Skeletal muscle tissue (tissue), 4 donors: ENCODE results near the gene AGBL1. TPM values are rescaled to one million over a fixed set of nuclear protein-coding genes. Genes with fewer than 3 reads are reported as not detected.

ENCODE experiments used
- H3K27ac ChIP-seq: one replicate; pipeline ENCODE4 v1.7.0; 2013; ENCODE audit warnings: mild to moderate bottlenecking, low read depth, low read length, inconsistent platforms
- H3K27me3 ChIP-seq, 3 donors: one replicate each; pipeline ENCODE4 v1.7.0; 2013; ENCODE audit warnings: low read length in 3 of 3; ENCODE audit not compliant: control insufficient read depth in 3 of 3, insufficient read depth in 3 of 3
- H3K36me3 ChIP-seq, 3 donors: one replicate each; pipeline ENCODE4 v1.7.0; 2013; ENCODE audit warnings: low read length in 3 of 3; ENCODE audit not compliant: control insufficient read depth in 3 of 3, insufficient read depth in 3 of 3
- H3K4me1 ChIP-seq, 3 donors: one replicate each; pipeline ENCODE4 v1.7.0; 2013; ENCODE audit warnings: low read length in 3 of 3, mild to moderate bottlenecking in 3 of 3; ENCODE audit not compliant: control insufficient read depth in 3 of 3, insufficient read depth in 3 of 3
- H3K4me3 ChIP-seq, 3 donors: one replicate each; pipeline ENCODE4 v1.7.0; 2013; ENCODE audit warnings: low read length in 3 of 3
- H3K9ac ChIP-seq, 3 donors: one replicate each; pipeline ENCODE4 v1.7.0; 2013; ENCODE audit warnings: low read length in 3 of 3, mild to moderate bottlenecking in 3 of 3, moderate library complexity in 2 of 3, low read depth in 1 of 3
- H3K9me3 ChIP-seq, 3 donors: one replicate each; pipeline ENCODE4 v1.7.0; 2013; ENCODE audit warnings: low read length in 3 of 3; ENCODE audit not compliant: control insufficient read depth in 3 of 3
- total RNA-seq: library from RNA; depleted of rRNA; stranded (reverse); fragments of >200 nt; gene quantifications from one replicate; pipeline ENCODE4 v1.2.3, GENCODE V29; 2014
- donor health status: Osteomylitis.

The AGBL1 gene
- total RNA-seq, 1 donor from 2014 or later = 31.3 TPM

GRCh38 chr15:86399041-86399954 lies 319.6 kb downstream of the AGBL1 start:
- no peaks in the 10 kb centered on the region for H3K27me3 ChIP-seq
- peaks cover 10 to 15% (median 13%) of the 10 kb centered on the region in 3 donors for H3K4me1 ChIP-seq

GRCh38 chr15:86403221-86403620 lies 323.6 kb downstream of the AGBL1 start:
- Histone ChIP-seq H3K36me3 (peaks cover 0 to 4% (median 0%) of the 10 kb centered on the region in 3 donors), H3K4me3 (no peak overlapping the region), H3K9ac (no peak overlapping the region), H3K27me3 (no peaks in the 10 kb centered on the region), H3K27ac (no peak overlapping the region), H3K4me1 (peaks cover 10 to 15% (median 13%) of the 10 kb centered on the region in 3 donors), H3K9me3 (no peaks in the 10 kb centered on the region)

More at GRCh38 chr15:86399041-86399954, 319.6 kb downstream of the AGBL1 start:
- no peaks in the 10 kb centered on the region for H3K9me3 ChIP-seq
- no peak overlapping the region for H3K4me3 ChIP-seq
- H3K27ac ChIP-seq = peak overlapping the region; percentile 12
- H3K36me3 ChIP-seq = no peaks in the 10 kb centered on the region
- no peak overlapping the region for H3K9ac ChIP-seq

- H3K9ac ChIP-seq = no peak overlapping the region
- H3K27ac ChIP-seq = peak overlapping the region; percentile 26
- H3K27me3 ChIP-seq = no peaks in the 10 kb centered on the region
- no peaks in the 10 kb centered on the region for H3K9me3 ChIP-seq
- peaks cover 0 to 6% (median 0%) of the 10 kb centered on the region in 3 donors for H3K36me3 ChIP-seq
- peaks cover 8 to 10% (median 10%) of the 10 kb centered on the region in 3 donors for H3K4me1 ChIP-seq
- H3K4me3 ChIP-seq = no peak overlapping the region
Measured at GRCh38 chr15:86403914-86404583, 324.4 kb downstream of the AGBL1 start.

- Histone ChIP-seq H3K9me3 (no peaks in the 10 kb centered on the region), H3K27me3 (no peaks in the 10 kb centered on the region), H3K9ac (no peak overlapping the region), H3K36me3 (peaks cover 0 to 6% (median 0%) of the 10 kb centered on the region in 3 donors), H3K4me1 (peaks cover 0 to 8% (median 6%) of the 10 kb centered on the region in 3 donors), H3K27ac (no peak overlapping the region), H3K4me3 (no peak overlapping the region)
Measured at GRCh38 chr15:86408261-86408660, 328.6 kb downstream of the AGBL1 start.

- Histone ChIP-seq H3K4me1 (no peaks in the 10 kb centered on the region), H3K9ac (no peak overlapping the region), H3K36me3 (peaks cover 0 to 6% (median 0%) of the 10 kb centered on the region in 3 donors), H3K27ac (no peak overlapping the region), H3K9me3 (no peaks in the 10 kb centered on the region), H3K27me3 (no peaks in the 10 kb centered on the region), H3K4me3 (no peak overlapping the region)
Measured at GRCh38 chr15:86411916-86412315, 332.2 kb downstream of the AGBL1 start.

GRCh38 chr15:86413191-86413590 lies 333.5 kb downstream of the AGBL1 start:
- Histone ChIP-seq H3K9me3 (no peaks in the 10 kb centered on the region), H3K4me3 (no peak overlapping the region), H3K27ac (no peak overlapping the region), H3K36me3 (peaks cover 0 to 2% (median 0%) of the 10 kb centered on the region in 3 donors), H3K9ac (no peak overlapping the region), H3K27me3 (no peaks in the 10 kb centered on the region), H3K4me1 (no peaks in the 10 kb centered on the region)

- Histone ChIP-seq H3K4me1 (no peaks in the 10 kb centered on the region), H3K27me3 (no peaks in the 10 kb centered on the region), H3K4me3 (no peak overlapping the region), H3K27ac (no peak overlapping the region), H3K36me3 (no peaks in the 10 kb centered on the region), H3K9me3 (no peaks in the 10 kb centered on the region), H3K9ac (no peak overlapping the region)
Measured at GRCh38 chr15:86425746-86426145, 346.1 kb downstream of the AGBL1 start.

GRCh38 chr15:86432861-86433260 lies 353.2 kb downstream of the AGBL1 start:
- H3K4me3 ChIP-seq = no peak overlapping the region
- H3K9ac ChIP-seq = no peak overlapping the region
- H3K9me3 ChIP-seq = no peaks in the 10 kb centered on the region
- H3K4me1 ChIP-seq = no peaks in the 10 kb centered on the region
- no peaks in the 10 kb centered on the region for H3K27me3 ChIP-seq
- no peak overlapping the region for H3K27ac ChIP-seq
- H3K36me3 ChIP-seq = no peaks in the 10 kb centered on the region

GRCh38 chr15:86433983-86434382 lies 354.3 kb downstream of the AGBL1 start:
- no peaks in the 10 kb centered on the region for H3K9me3 ChIP-seq
- H3K4me3 ChIP-seq = no peak overlapping the region
- no peaks in the 10 kb centered on the region for H3K36me3 ChIP-seq
- no peak overlapping the region for H3K27ac ChIP-seq
- H3K4me1 ChIP-seq = no peaks in the 10 kb centered on the region
- H3K9ac ChIP-seq = no peak overlapping the region
- no peaks in the 10 kb centered on the region for H3K27me3 ChIP-seq

GRCh38 chr15:86439614-86440013 lies 359.9 kb downstream of the AGBL1 start:
- H3K9ac ChIP-seq = no peak overlapping the region
- no peaks in the 10 kb centered on the region for H3K27me3 ChIP-seq
- no peaks in the 10 kb centered on the region for H3K4me1 ChIP-seq
- H3K36me3 ChIP-seq = no peaks in the 10 kb centered on the region
- no peak overlapping the region for H3K4me3 ChIP-seq
- no peaks in the 10 kb centered on the region for H3K9me3 ChIP-seq
- H3K27ac ChIP-seq = no peak overlapping the region
